HG03521 (cell line): Measurements from ENCODE around the gene TSSC4.

Experiments used
- ATAC-seq: cut with Tn5 transposase; IDR thresholded peaks from one replicate; pipeline ENCODE4 v1.9.1; 2021; ENCODE audit warnings: mild to moderate bottlenecking, moderate library complexity; ENCODE audit not compliant: unreplicated experiment

TSSC4 gene

GRCh38 chr11:2431395-2431794 is 30.8 kb downstream of the TSSC4 start:
- ATAC-seq, result no peak

GRCh38 chr11:2432171-2432621 is 31.6 kb downstream of the TSSC4 start:
- ATAC-seq, result no peak

GRCh38 chr11:2432628-2433071 is 32.1 kb downstream of the TSSC4 start:
- no peak for ATAC-seq

- no peak for ATAC-seq
These were observed 32.8 kb downstream of the TSSC4 start for GRCh38 chr11:2433106-2433925.

- no peak for ATAC-seq
These were observed 33.5 kb downstream of the TSSC4 start for GRCh38 chr11:2434008-2434407.

GRCh38 chr11:2434506-2435255 is 34.1 kb downstream of the TSSC4 start:
- ATAC-seq, result no peak

GRCh38 chr11:2435288-2436012 is 34.9 kb downstream of the TSSC4 start:
- ATAC-seq, result no peak

GRCh38 chr11:2436013-2436520 is 35.5 kb downstream of the TSSC4 start:
- ATAC-seq, result no peak

- no peak for ATAC-seq
These were observed 36.0 kb downstream of the TSSC4 start for GRCh38 chr11:2436521-2437031.

- no peak for ATAC-seq
These were observed 37.0 kb downstream of the TSSC4 start for GRCh38 chr11:2437516-2437915.

- no peak for ATAC-seq
These were observed 39.3 kb downstream of the TSSC4 start for GRCh38 chr11:2439820-2440219.

- no peak for ATAC-seq
These were observed 40.1 kb downstream of the TSSC4 start for GRCh38 chr11:2440646-2441045.

- no peak for ATAC-seq
These were observed 40.6 kb downstream of the TSSC4 start for GRCh38 chr11:2441171-2441570.

- ATAC-seq, result no peak
These were observed 42.0 kb downstream of the TSSC4 start for GRCh38 chr11:2442589-2442988.

- ATAC-seq, result no peak
These were observed 42.9 kb downstream of the TSSC4 start for GRCh38 chr11:2443406-2443805.

GRCh38 chr11:2443881-2444820 is 43.6 kb downstream of the TSSC4 start, which contains the start of gene TRPM5:
Gene TRPM5 (minus strand): TSS chr11:2444514. CDS start chr11:2423036, 21,478 bp downstream.
- no peak for ATAC-seq

- no peak for ATAC-seq
These were observed 44.5 kb downstream of the TSSC4 start, which contains the start of gene KCNQ1 for GRCh38 chr11:2444821-2445745. Gene KCNQ1 (plus strand): TSS chr11:2445008. CDS start chr11:2445099, 91 bp downstream.

- no peak for ATAC-seq
These were observed 45.4 kb downstream of the TSSC4 start for GRCh38 chr11:2445746-2446551.
